HCT116 (cell line): ENCODE data around the gene STAM2.

ENCODE experiments used
- CTCF ChIP-seq, 3 experiments: fragments of 200-600 bp in 1 of 3; sonication (generic) in 1 of 3; IDR thresholded peaks in 2 of 3; conservative IDR thresholded peaks in 1 of 3; 2 replicates each; pipeline ENCODE4 v1.5.1; 2012 to 2017; ENCODE audit warnings: low read depth in 2 of 3, low read length in 2 of 3, antibody characterized with exemption in 1 of 3, borderline replicate concordance in 1 of 3, control low read depth in 1 of 3, mild to moderate bottlenecking in 1 of 3, mixed read lengths in 1 of 3, mixed run types in 1 of 3, moderate library complexity in 1 of 3; ENCODE audit not compliant: insufficient read depth in 1 of 3
- EZH2 ChIP-seq: fragments of 200-600 bp; sonication (generic); IDR thresholded peaks from 2 replicates; pipeline ENCODE4 v1.6.1; 2017; ENCODE audit warnings: antibody characterized with exemption, mixed run types
- EZH2phosphoT487 ChIP-seq: fragments of 200-600 bp; IDR thresholded peaks from 2 replicates; pipeline ENCODE4 v1.6.1; 2018; ENCODE audit warnings: antibody characterized with exemption, borderline replicate concordance
- POLR2A ChIP-seq: IDR thresholded peaks from 2 replicates; pipeline ENCODE4 v1.7.0; 2011; ENCODE audit warnings: borderline replicate concordance; ENCODE audit not compliant: insufficient read depth, insufficient read length; ENCODE audit errors: extremely low read depth
- POLR2AphosphoS5 ChIP-seq: IDR thresholded peaks from 2 replicates; pipeline ENCODE4 v1.6.1; 2011; ENCODE audit warnings: mild to moderate bottlenecking, low read depth, low read length, moderate library complexity
- REST ChIP-seq: IDR thresholded peaks from 2 replicates; pipeline ENCODE4 v1.6.1; 2012; ENCODE audit warnings: low read depth
- ZBTB33 ChIP-seq: IDR thresholded peaks from 2 replicates; pipeline ENCODE4 v1.6.1; 2011; ENCODE audit warnings: mild to moderate bottlenecking, low read length, moderate library complexity; ENCODE audit not compliant: insufficient replicate concordance; ENCODE audit errors: extremely low read depth

- TF ChIP-seq CTCF (IDR thresholded peaks at IDR 0.05 in 2 of 3, conservative IDR thresholded peaks at IDR 0.05 in 1 of 3; ENCODE audit: borderline replicate concordance in 1 of 3, insufficient read depth in 1 of 3, low read depth in 2 of 3, low read length in 2 of 3) (no peak), POLR2A (no peak), EZH2phosphoT487 (no peak), POLR2AphosphoS5 (no peak), REST (no peak), ZBTB33 (no peak), EZH2 (no peak)
Measured at GRCh38 chr2:152086231-152086630, 89.3 kb downstream of the STAM2 start.
